Prostate gland (tissue), 2 donors: ENCODE results near the gene STAB2. TPM values are rescaled to one million over a fixed set of nuclear protein-coding genes. Genes with fewer than 3 reads are reported as not detected.

Experiments used
- DNase-seq: peaks from one replicate; pipeline ENCODE4 v3.0.0-alpha.2; 2019; ENCODE audit warnings: low spot score
- H3K27ac ChIP-seq, 2 donors: fragments of 200-600 bp; sonication (generic); 2 replicates each; pipeline ENCODE4 v1.5.1; 2017 to 2019
- H3K27me3 ChIP-seq: fragments of 200-600 bp; sonication (generic); replicated peaks from 2 replicates; pipeline ENCODE4 v1.5.1; 2019; ENCODE audit not compliant: insufficient read depth
- H3K36me3 ChIP-seq, 2 donors: fragments of 200-600 bp; sonication (generic); 1 replicate in 1 of 2; 2 replicates in 1 of 2; pipeline versions ENCODE4 v1.5.1 to v1.8.1; 2017 to 2019
- H3K4me1 ChIP-seq: fragments of 200-600 bp; sonication (generic); replicated peaks from 2 replicates; pipeline ENCODE4 v1.5.1; 2019
- H3K4me3 ChIP-seq, 2 donors: fragments of 200-600 bp; sonication (generic); 2 replicates each; pipeline ENCODE4 v1.5.1; 2017 to 2019
- H3K9me3 ChIP-seq: fragments of 200-600 bp; sonication (generic); 2 replicates; pipeline ENCODE4 v1.5.1; 2017
- CTCF ChIP-seq, 4 experiments: fragments of 200-600 bp in 2 of 4; fragments of 450-650 bp in 2 of 4; sonication (generic) in 2 of 4; IDR thresholded peaks; 1 replicate in 3 of 4; 2 replicates in 1 of 4; pipeline ENCODE4 v1.5.1; 2016 to 2019; ENCODE audit warnings: antibody characterized with exemption in 4 of 4, mild to moderate bottlenecking in 2 of 4, moderate library complexity in 2 of 4
- POLR2A ChIP-seq: fragments of 450-650 bp; IDR thresholded peaks from one replicate; pipeline ENCODE4 v1.6.1; 2016; ENCODE audit warnings: antibody characterized with exemption, mild to moderate bottlenecking
- POLR2AphosphoS5 ChIP-seq: sonication (generic); formaldehyde crosslinking; IDR thresholded peaks from one replicate; pipeline ENCODE4 v1.6.1; 2017; ENCODE audit warnings: antibody characterized with exemption
- WGBS: methylation state at CpG from one replicate; pipeline ENCODE4 v1.1.5; 2018; 5-methylcytosine and 5-hydroxymethylcytosine counted together
- intact Hi-C: fragments of 100-400 bp; cut with DNase I; formaldehyde crosslinking; loops from one replicate; pipeline ENCODE4 v1.14.2; 2022
- small RNA-seq, 2 donors: library from RNA; depleted of rRNA; stranded (forward); fragments of <200 nt; gene quantifications; one replicate each; pipeline ENCODE3, GENCODE V24; 2016
- total RNA-seq, 2 donors: library from RNA; depleted of rRNA; stranded (reverse); fragments of >200 nt; gene quantifications; one replicate each; pipeline ENCODE4 v1.1.0, GENCODE V29; 2016

STAB2 gene
- total RNA-seq, 2 donors from 2014 or later, result 0.62 TPM; not detected in 1

DNA sequence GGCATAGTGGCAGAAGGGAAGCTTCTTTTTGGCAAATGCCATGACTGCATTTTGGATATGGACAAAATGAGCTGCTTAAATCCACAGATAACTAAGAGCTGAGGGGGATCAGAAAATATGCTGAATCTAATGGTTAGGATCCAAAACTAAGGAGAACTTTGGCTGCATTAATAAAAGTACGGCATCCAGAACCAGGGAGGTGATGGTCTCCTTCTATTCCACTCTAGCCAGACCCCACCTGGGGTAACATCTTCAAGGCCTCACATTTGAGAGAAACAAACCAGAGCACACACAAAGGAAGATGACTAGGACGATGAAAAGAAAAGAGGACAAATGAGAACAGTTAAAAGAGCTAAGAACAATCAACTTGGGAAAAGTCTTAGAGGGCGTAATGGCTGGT lies 226.4 kb downstream of the STAB2 start:
- Histone ChIP-seq H3K9me3 (no peaks in the 10 kb centered on the region), H3K36me3 (no peaks in the 10 kb centered on the region), H3K27ac (no peak overlapping the region), H3K4me3 (no peak overlapping the region), H3K4me1 (no peaks in the 10 kb centered on the region), H3K27me3 (no peaks in the 10 kb centered on the region)
- DNase-seq, result no peak
- intact Hi-C loops, result no loop called here
- TF ChIP-seq CTCF (IDR thresholded peaks at IDR 0.05) (no peak), POLR2AphosphoS5 (no peak), POLR2A (no peak)
- 96% methylated on average over 3 of the region's 3 CpGs for WGBS

DNA sequence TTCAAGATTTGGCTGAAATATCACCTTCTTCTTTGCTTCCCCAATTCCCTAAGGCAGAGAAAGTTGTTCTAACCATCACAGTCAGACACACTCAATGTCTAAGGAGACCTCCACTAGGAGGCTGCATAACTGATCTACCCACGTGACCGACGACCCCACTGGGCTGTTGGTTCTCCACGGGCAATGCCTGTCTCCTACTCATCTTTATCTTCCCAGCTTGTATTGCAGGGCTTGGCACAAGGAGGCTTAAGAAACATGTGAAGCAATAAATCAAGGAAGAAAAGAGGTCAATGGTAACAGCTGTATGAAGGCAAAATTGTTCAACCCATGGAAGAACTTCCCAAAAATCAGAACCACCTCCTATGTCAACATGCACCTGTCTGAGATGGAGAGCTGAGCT lies 226.9 kb downstream of the STAB2 start:
- DNase-seq, result no peak
- 55% methylated on average over 4 of the region's 4 CpGs for WGBS
- H3K4me1 ChIP-seq, result no peaks in the 10 kb centered on the region
- H3K9me3 ChIP-seq, result no peaks in the 10 kb centered on the region
- H3K27ac ChIP-seq, result no peak overlapping the region
- H3K36me3 ChIP-seq, result no peaks in the 10 kb centered on the region
- intact Hi-C loops, result no loop called here
- no peak for TF ChIP-seq CTCF (IDR thresholded peaks at IDR 0.05)
- H3K27me3 ChIP-seq, result no peaks in the 10 kb centered on the region
- H3K4me3 ChIP-seq, result no peak overlapping the region

DNA sequence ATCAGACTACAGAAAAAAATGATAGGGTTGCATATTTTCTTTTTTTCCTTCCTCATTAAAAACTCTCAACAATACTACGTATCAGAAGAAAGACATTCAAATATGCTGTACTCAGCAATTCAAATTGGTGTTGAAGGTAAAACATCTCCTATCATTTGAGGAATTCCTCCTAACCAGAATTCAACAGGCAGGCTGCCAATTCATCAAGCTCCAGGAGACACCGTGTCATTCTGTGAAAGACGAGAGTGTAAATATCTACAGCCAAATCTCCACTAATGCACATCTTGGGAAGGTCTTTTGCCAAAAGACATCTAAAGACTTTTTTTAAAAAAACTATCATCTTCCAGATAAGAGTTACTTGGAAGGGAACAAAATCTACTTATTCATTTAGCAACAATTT lies 227.4 kb downstream of the STAB2 start:
- H3K27ac ChIP-seq, result no peak overlapping the region
- no peak overlapping the region for H3K4me3 ChIP-seq
- no peaks in the 10 kb centered on the region for H3K27me3 ChIP-seq
- no peak for DNase-seq
- TF ChIP-seq CTCF (IDR thresholded peaks at IDR 0.05) (no peak), POLR2AphosphoS5 (no peak)
- intact Hi-C loops, result no loop called here
- H3K36me3 ChIP-seq, result no peaks in the 10 kb centered on the region
- H3K4me1 ChIP-seq, result no peaks in the 10 kb centered on the region
- 35% methylated on average over 3 of the region's 3 CpGs for WGBS
- H3K9me3 ChIP-seq, result no peaks in the 10 kb centered on the region

Small RNAs within 50 kb of the gene (small RNA-seq; reads per million reads assigned to genes)
- gene RF00096, result 0 reads per million in 2 donors

Other genes with a start within 250 kb of the STAB2 start
- gene C12orf42, start 91.3 kb upstream of the STAB2 start, total RNA-seq, result 1 to 10 TPM in 1 of 2 donors, not detected in 1; 6.6 TPM